UCSD-AML1 (cell line): Measurements from ENCODE around the gene RIMS1.

ENCODE experiments used
- DNase-seq: peaks from one replicate; lab custom pipeline; 2025; ENCODE audit not compliant: unreplicated experiment; lab: John Stamatoyannopoulos, UW

RIMS1 gene

DNA sequence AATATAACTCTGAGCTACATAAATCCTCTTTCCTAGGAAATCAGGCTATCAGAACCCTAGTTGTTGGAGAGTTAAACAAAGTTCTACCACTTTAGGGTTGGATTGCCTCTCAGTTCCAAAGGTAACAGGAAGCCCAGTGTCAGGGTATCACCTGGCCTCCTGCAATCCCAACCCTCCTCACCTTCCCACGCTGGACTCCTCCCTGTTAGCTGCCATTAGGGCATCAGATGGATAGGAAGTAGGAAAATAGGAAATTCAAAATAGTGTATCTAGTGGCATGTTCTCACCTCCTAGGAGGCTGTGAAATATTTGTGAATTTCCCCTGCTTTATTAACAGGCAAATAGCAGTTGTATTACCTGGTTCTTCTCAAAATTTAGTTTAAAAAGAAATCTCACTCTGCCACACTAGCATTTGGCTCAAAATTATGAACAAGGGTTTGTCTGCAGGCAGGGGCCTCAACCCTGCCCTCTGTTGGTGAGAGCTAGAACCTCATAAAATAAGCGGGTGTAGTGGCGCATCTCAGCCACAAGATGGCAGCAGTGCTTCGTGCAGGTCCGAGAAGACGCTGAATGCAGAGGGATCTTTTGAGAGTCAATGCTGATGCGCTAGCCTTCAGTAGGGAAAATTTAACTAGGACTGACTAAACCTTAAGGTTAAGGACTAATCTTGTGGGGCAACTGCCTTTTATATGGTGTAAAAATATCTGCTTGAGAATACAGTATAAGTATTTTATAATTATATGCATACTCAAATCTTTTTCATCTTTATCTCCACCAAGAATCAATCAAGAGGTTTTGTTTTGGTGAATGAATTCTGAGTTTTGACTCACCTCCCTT, 525.7 kb downstream of the RIMS1 start:
- peak; percentile 79 for DNase-seq

DNA sequence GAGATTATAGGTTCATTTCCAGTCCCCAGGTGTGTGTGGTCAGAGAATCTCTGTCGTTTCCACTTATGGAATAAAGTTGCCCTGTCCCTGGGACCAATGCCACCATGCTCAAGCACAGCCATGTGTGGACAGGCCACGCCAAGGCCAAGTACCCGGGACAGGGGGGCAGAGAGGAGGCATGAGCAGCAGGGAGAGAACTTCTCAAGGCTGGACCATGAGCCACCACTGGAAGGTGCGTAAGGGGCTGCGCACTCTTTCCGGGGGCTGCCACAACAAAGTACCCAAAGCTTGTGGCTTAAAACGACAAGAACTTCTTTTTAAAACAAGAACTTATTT, 526.3 kb downstream of the RIMS1 start:
- DNase-seq, result no peak

DNA sequence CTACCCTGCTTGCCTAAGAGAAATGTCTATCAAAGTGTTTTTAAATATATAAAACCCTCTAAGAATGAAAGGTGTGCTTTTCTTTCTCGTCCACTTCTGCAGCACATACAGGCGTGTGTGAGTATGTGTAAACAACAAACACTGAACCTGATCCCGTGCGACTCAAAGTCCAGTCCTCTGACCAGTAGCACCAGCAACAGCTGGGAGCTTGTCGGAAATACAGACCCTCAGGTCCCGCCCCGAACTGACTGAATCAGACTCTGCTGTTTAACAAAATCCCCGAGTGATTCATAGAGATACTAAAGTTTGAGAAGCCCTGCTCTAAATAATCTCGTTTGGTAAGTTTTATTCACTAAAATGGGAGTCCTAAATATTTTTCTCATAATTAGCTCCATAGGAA, 527.5 kb downstream of the RIMS1 start:
- no peak for DNase-seq

DNA sequence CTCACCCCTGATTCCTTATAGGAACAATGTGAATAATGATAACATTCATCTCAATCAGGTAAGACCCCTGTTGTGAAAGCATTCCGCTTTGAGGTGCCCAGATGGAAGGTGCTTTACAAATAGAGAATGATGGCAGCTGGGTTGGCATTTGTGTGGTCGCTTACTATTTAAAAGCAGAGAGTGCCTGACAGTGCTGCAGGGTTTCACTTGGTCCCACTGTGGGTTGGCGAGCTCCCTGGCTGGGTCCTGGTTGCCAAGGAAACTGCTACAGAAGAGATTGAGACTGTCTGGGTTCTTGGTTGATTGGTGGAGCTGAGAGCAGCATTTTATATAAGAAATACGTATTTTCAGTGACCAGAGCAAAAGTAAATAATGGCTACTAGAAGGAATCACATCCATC, 528.3 kb downstream of the RIMS1 start:
- DNase-seq, result no peak

DNA sequence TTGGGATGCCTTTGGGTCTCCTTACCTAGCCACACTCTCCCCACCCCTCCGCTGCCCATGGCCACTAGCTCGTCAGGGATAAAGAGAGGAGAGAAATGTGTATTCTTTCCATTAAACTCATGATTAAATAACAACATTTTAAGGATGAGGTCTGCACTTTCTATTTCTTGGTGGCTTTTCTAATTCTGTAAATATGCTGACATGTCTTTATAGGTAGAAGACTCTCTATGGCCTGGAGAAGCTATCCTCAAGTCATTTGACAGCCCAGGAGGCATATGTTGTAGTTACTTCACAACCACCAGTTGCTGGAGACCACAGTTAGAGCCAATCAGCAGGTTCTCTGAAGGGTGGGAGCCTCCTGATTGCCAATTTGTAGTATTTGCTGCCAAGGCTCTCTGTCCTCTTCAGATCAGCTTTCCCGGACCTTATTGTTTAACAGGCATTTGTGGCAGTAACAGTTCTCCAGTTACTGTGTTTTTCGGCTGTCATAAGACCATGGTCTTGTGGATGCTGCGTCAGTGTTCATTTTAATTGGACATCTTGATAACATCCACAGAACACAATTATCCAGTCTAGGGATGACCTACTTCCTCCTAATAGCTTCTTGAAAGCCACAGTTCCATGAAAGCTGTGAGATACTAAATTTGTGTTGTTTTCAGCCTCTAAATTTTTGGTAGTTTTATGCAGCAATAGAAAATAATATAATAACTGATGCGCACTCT, 530.6 kb downstream of the RIMS1 start:
- DNase-seq, result no peak

DNA sequence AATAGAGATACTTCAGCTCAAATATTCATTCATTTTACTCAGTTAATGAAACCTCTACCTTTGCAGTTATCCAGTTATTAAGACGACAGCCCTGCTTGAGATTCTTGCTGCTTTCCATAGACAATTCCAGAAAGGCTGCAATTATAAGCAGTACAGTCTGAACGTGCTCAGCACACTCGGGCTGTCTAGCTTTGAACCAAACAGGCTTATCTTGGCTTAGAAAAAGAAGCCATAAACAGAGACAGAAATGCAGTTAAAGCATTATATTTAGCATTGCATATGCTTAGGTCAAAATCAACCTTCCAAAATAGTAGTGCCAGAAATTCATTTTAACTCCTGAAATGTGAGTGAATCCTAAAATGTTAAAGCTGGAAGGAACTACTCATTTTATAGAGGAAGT, 531.4 kb downstream of the RIMS1 start:
- DNase-seq, result no peak

DNA sequence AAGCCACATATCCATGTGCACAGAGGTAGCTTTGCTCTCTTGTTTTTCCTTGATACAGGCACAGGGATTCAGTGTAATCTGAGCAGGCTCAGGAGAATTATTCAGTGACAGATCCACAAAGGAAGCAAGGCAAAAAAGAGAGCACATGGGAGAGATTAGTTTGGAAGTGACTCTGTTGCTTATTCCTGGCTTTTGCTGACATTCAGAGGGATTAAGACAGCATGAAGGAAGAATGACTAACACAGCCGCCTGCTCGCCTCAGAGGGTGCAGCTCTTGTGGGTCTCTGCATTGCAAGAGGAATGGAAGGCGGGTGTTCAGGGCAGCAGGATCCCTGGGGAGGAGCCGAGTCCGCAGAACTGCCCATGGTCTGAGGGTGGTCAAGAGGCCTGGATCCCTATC, 532.1 kb downstream of the RIMS1 start:
- DNase-seq, result no peak

DNA sequence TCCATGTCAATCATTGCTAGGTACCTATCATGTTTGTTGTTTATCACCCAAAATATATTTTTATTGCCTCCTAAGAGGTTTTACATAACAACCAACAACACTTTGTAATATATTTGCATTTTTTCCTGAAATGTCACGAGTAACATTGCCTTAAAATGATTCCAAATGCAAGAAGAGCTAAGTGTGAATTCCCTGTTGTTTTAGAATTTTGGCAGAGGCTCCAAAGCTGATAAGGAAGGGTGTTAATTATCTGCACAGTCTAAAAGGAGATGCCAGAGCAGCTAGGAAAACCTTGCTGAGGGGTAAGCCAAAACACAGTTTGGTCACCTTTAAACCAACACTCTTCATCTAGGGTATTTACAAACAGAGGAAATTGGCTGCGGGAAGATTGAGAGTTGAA, 533.6 kb downstream of the RIMS1 start:
- DNase-seq, result no peak

DNA sequence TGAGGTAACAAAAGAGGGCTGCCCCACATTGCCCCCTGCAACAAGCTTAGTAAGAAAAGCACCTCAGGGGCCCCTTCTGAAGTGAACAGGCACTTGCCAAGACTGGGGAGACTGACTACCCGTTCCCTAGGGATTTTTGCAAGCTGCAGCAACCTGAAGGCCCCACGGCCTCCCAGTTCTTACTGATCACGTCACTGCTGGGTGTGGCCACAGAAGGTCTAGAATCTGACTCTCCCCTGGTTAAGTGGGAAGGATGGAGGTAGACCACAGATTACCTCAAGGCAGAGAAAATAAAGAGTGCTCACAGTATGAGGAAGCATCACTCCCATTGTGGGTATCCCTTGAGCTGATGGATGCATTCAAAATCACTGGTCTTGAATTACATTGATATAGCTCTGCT, 534.1 kb downstream of the RIMS1 start:
- no peak for DNase-seq

DNA sequence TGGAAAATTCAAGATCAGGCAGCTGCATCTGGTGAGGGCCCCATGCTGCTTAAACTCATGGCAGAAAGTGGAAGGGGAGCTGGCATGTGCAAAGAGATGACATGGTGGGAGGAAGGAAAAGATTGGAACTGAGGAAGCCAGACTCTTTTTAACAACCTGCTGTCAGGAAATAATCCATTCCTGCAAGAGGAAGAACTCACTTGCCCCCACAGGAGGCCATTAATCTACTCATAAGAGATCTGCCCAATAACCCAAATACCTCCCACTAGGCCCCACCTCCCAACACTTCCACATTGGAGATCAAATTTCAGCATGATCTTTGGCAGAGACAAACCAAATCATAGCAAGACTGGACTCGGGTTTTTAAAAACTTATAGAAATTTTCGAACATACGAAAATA, 535.0 kb downstream of the RIMS1 start:
- DNase-seq, result no peak

DNA sequence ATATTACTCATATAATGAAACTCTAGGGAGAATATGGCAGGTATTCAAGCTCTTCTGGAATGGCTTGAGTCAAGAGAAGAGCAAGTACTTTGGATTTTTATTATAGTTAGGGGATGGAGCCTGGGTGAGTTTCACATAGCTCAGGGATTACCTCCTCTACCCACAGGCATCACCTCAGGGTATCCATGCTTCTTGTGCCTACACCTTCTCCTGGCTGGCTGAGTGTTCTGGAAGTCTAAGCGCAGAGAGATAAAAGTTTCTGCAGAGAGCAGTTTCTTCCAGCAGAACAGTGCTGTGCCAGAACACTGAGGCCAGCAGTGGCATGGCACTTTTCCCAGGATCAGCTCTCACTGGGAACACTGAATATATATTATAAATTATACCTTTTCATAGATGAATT, 535.8 kb downstream of the RIMS1 start:
- no peak for DNase-seq

DNA sequence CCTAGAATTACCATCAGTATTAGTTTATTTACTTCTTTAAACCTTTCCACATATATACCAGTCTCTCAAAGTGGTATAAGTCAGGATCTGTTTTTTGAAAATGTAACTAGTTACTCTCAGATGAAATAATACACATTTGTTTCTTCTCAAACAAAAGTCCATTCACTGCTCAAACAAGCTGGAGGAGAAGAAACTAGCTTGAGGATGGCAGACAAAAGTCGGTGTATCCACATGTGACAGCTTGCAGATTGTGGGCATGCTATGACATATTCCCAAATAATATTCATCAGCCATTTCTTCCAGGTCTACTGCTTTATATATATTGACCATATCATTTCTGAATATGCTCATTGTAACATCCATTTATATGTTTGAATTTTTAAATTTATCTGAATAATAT, 538.1 kb downstream of the RIMS1 start:
- DNase-seq, result no peak

DNA sequence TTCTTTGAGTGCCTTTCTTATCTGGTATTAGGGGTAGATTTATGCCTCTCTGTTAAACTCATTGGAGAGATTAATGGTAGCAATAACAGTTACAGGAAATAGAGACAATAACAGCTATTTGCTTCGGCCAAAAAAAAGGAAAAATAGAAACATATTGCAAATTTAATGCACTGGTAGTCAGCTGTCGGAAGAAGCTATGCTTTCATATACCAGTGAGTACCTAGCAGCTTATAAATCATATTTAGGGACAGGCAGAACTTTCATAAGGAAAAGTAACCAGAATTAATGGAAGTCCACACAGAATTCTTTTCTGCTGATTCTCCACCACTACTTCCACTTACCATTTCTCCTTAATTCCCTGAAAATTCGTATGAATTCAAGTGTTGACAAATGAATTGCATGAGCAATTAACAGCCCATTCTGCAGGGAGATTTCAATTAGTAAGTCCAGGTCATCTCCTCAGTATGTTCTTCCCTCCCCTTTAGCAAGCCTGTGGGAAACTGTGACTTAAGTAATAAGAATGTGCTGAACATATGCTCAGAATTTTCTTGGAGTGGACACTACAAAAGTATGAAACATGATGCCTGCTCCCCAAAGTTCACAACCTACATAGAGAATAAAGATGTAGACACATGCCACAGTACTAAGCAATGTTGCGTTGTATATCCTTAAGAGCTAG, 538.8 kb downstream of the RIMS1 start:
- no peak for DNase-seq

DNA sequence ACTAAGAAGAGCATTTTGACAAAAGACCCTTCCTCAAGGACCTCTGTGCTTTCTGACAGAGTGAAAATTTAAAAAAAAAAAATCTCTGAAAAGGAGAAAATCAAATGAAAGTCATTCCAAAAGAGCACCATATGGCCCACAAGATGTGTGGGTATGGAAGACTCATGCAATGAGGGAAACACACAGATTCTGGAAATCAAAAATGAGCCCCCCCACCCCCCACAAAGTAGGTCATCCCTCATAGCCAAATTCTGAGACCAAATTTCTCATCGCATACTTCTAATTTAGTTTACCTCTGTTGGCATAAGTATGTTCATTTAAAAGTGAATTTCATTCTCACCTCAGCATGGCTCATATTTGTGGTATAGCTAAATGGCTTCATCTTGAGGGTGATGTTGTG, 554.3 kb downstream of the RIMS1 start:
- DNase-seq, result no peak

DNA sequence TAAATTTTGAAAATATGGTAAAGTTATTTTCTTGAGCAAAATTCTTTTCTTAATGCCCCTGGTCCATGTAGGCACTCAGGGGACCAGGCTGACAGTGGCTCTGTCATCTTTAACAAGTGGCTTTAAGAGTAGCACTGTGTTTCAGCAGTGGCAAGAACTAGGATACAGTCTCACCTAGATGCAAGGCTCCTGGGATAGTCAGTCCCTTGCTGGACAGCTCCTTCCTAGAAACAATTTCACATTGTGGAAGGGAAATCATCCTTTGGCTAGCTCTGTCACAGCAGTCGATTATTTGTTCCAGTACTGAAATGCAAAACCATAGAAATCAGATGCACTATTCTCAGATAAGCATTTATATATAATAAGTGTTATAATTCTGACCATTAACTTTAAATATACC, 560.1 kb downstream of the RIMS1 start:
- DNase-seq, result no peak
